Measurements from ENCODE around the gene LYPD6B. TPM values are rescaled to one million over a fixed set of nuclear protein-coding genes. Genes with fewer than 3 reads are reported as not detected.

LYPD6B gene
- total and polyA plus RNA-seq, 10 of the 15 experiments (the other 5 are each of a cell fraction or from before 2014, with no cell fraction given): 1.0 to 6.6 (median 4.0) TPM

- WGBS (ENCODE audit: insufficient coverage, insufficient replicate concordance, low lambda C conversion rate, missing lambda C conversion rate): 43% methylated on average over 6 of the region's 6 CpGs
- Histone ChIP-seq H3K27me3 (replicated peaks in 1 of 2; ENCODE audit: control insufficient read depth in 2 of 2, insufficient read depth in 2 of 2, low read length in 1 of 2) (0 out of 4 replicates have a peak, but pooled peaks cover 0 to 2% of the 10 kb centered on the region in 2 experiments), H3K4me3 (no peak overlapping the region), H3K4me1 (ENCODE audit: control insufficient read depth, insufficient read depth, low read length) (no peaks in the 10 kb centered on the region), H3K9me3 (replicated peaks; ENCODE audit: control insufficient read depth, insufficient read depth, low read length) (no peaks in the 10 kb centered on the region), H3K4me2 (ENCODE audit: control insufficient read depth, insufficient read depth) (no peak overlapping the region), H2AFZ (ENCODE audit: control insufficient read depth, low read depth, low read length) (no peak overlapping the region), H3K36me3 (ENCODE audit: control insufficient read depth in 2 of 2, insufficient read depth in 2 of 2, low read length in 1 of 2) (no peaks in the 10 kb centered on the region), H3K27ac (ENCODE audit: control insufficient read depth, insufficient read depth) (no peak overlapping the region), H4K20me1 (ENCODE audit: control insufficient read depth, insufficient read depth) (no peaks in the 10 kb centered on the region), H3K9ac (ENCODE audit: control insufficient read depth, insufficient read depth, low read length) (no peak overlapping the region), H3K79me2 (ENCODE audit: control insufficient read depth, insufficient read depth, low read length) (no peaks in the 10 kb centered on the region)
- FAIRE-seq: no peak
- ChIA-PET CTCF (no interaction called here), SMC1A (ENCODE audit: uncharacterized antibody, unreplicated experiment) (no interaction called here), POLR2A (no interaction called here), RAD21 (ENCODE audit: unreplicated experiment) (no interaction called here)
- no peak for ATAC-seq
- intact Hi-C loops (cut with micrococcal nuclease; ENCODE audit: unreplicated experiment) (no loop called here), in situ Hi-C loops (cut with MboI) (no loop called here)
- no TSS peak for BruUV-seq (replicated peaks)
- no peak for DNase-seq (ENCODE audit: low read depth, low spot score)
- TF ChIP-seq CHD4 (IDR thresholded peaks at IDR 0.05) (no peak), BMI1 (IDR thresholded peaks at IDR 0.05; ENCODE audit: borderline replicate concordance) (no peak), CREM (IDR thresholded peaks at IDR 0.05; ENCODE audit: low read depth) (no peak), IRF5 (IDR thresholded peaks at IDR 0.05; ENCODE audit: borderline replicate concordance) (no peak), POLR2AphosphoS2 (IDR thresholded peaks at IDR 0.05; ENCODE audit: low read depth, low read length) (no peak), RAD51 (IDR thresholded peaks at IDR 0.05) (no peak), KLF5 (IDR thresholded peaks at IDR 0.05; ENCODE audit: partially characterized antibody) (no peak), NFYA (IDR thresholded peaks at IDR 0.05; ENCODE audit: borderline replicate concordance, low read depth, low read length) (no peak), NBN (IDR thresholded peaks at IDR 0.05) (no peak), FOXM1 (IDR thresholded peaks at IDR 0.05; ENCODE audit: low read depth, low read length) (no peak), SUPT20H (IDR thresholded peaks at IDR 0.05; ENCODE audit: borderline replicate concordance, control insufficient read depth, low read depth, low read length) (no peak), ESRRA (IDR thresholded peaks at IDR 0.05; ENCODE audit: low read length) (no peak), POU2F2 (IDR thresholded peaks at IDR 0.05; ENCODE audit: borderline replicate concordance, low read depth, low read length) (no peak), BACH1 (IDR thresholded peaks at IDR 0.05; ENCODE audit: borderline replicate concordance) (no peak), ATF7 (IDR thresholded peaks at IDR 0.05; ENCODE audit: low read depth) (no peak), FOXK2 (IDR thresholded peaks at IDR 0.05) (no peak), ZNF592 (IDR thresholded peaks at IDR 0.05) (no peak)
- TF ChIP-seq, protein P1, sequence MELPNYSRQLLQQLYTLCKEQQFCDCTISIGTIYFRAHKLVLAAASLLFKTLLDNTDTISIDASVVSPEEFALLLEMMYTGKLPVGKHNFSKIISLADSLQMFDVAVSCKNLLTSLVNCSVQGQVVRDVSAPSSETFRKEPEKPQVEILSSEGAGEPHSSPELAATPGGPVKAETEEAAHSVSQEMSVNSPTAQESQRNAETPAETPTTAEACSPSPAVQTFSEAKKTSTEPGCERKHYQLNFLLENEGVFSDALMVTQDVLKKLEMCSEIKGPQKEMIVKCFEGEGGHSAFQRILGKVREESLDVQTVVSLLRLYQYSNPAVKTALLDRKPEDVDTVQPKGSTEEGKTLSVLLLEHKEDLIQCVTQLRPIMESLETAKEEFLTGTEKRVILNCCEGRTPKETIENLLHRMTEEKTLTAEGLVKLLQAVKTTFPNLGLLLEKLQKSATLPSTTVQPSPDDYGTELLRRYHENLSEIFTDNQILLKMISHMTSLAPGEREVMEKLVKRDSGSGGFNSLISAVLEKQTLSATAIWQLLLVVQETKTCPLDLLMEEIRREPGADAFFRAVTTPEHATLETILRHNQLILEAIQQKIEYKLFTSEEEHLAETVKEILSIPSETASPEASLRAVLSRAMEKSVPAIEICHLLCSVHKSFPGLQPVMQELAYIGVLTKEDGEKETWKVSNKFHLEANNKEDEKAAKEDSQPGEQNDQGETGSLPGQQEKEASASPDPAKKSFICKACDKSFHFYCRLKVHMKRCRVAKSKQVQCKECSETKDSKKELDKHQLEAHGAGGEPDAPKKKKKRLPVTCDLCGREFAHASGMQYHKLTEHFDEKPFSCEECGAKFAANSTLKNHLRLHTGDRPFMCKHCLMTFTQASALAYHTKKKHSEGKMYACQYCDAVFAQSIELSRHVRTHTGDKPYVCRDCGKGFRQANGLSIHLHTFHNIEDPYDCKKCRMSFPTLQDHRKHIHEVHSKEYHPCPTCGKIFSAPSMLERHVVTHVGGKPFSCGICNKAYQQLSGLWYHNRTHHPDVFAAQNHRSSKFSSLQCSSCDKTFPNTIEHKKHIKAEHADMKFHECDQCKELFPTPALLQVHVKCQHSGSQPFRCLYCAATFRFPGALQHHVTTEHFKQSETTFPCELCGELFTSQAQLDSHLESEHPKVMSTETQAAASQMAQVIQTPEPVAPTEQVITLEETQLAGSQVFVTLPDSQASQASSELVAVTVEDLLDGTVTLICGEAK (IDR thresholded peaks at IDR 0.05; ENCODE audit: borderline replicate concordance): no peak
Observed at GRCh38 chr2:149226790-149227189, 188.3 kb downstream of the LYPD6B start.
